Activated T-helper 2 cell treated with anti-CD3 and anti-CD28 coated beads, Interferon-gamma antibody, Interleukin-2, Interleukin-4, amounts not matched to agents 10 μg/mL and 5 μg/mL and 100 μg/mL, durations not matched to agents 14 hours and 24 hours and 36 hours (primary cell): ENCODE measurements around the gene TBC1D5. TPM values are rescaled to one million over a fixed set of nuclear protein-coding genes. Genes with fewer than 3 reads are reported as not detected.
"Not testable (repeated sequence)": the region's sequence is repeated elsewhere in the genome, so short reads cannot be mapped to it uniquely, and the experiment has no call there.

Experiments used
- DNase-seq: peaks from one replicate; pipeline ENCODE4 v3.0.0; 2021; ENCODE audit warnings: low spot score
- H3K27ac Mint-ChIP-seq: one replicate; pipeline ENCODE4 v1.8.0; 2021; ENCODE audit warnings: mixed read lengths
- H3K27me3 Mint-ChIP-seq: one replicate; pipeline ENCODE4 v1.8.0; 2021; ENCODE audit warnings: low read depth, mixed read lengths
- H3K36me3 Mint-ChIP-seq: one replicate; pipeline ENCODE4 v1.8.0; 2021; ENCODE audit warnings: low read depth, mixed read lengths
- H3K4me1 Mint-ChIP-seq: one replicate; pipeline ENCODE4 v1.8.0; 2021; ENCODE audit warnings: low read depth, mixed read lengths
- H3K4me3 Mint-ChIP-seq: one replicate; pipeline ENCODE4 v1.8.0; 2021; ENCODE audit warnings: low read depth, mild to moderate bottlenecking, moderate library complexity, mixed read lengths
- H3K9me3 Mint-ChIP-seq: one replicate; pipeline ENCODE4 v1.8.0; 2021; ENCODE audit warnings: mixed read lengths
- intact Hi-C: fragments of 100-400 bp; cut with micrococcal nuclease; formaldehyde crosslinking; loops from one replicate; pipeline ENCODE4 v1.15.1; 2023
- total RNA-seq: library from RNA; stranded (reverse); gene quantifications from 2 replicates; pipeline ENCODE4 v1.2.3, GENCODE V29; 2022

TBC1D5 gene
- total RNA-seq, 1 donor from 2014 or later: 43.9 TPM

DNA sequence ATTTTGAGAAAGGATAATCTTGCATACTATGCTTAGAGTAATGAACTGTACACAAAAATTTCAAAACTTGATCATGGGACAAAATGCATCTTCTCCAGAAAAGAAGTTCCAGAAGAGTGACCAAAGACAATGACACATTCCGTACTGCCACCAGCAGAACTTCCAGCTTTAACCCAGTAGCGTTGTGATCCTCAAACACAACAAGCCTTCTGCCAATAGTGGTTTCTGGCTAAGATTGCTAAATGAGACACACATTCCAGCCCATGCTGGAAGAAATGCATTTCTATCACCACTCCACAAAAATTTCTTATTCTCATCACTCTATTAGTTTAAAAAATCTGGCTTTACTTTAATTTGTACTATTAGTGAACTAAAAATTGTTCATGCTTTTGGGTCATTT, 334.9 kb downstream of the TBC1D5 start:
- DNase-seq: no peak
- no peaks in the 10 kb centered on the region for H3K27me3 Mint-ChIP-seq
- no peak overlapping the region for H3K4me3 Mint-ChIP-seq
- H3K4me1 Mint-ChIP-seq: no peaks in the 10 kb centered on the region
- H3K9me3 Mint-ChIP-seq: no peaks in the 10 kb centered on the region
- H3K36me3 Mint-ChIP-seq: no peaks in the 10 kb centered on the region
- no peak overlapping the region for H3K27ac Mint-ChIP-seq
- intact Hi-C loops: no loop called here

- no peak overlapping the region for H3K27ac Mint-ChIP-seq
- no peaks in the 10 kb centered on the region for H3K27me3 Mint-ChIP-seq
- intact Hi-C loops: no loop called here
- no peaks in the 10 kb centered on the region for H3K36me3 Mint-ChIP-seq
- H3K4me1 Mint-ChIP-seq: no peaks in the 10 kb centered on the region
- no peak overlapping the region for H3K4me3 Mint-ChIP-seq
- no peak for DNase-seq
- no peaks in the 10 kb centered on the region for H3K9me3 Mint-ChIP-seq
Measured at GRCh38 chr3:17404548-17404947, 337.9 kb downstream of the TBC1D5 start.

- H3K4me3 Mint-ChIP-seq: no peak overlapping the region
Measured at GRCh38 chr3:17402442-17402841, 340.0 kb downstream of the TBC1D5 start.

DNA sequence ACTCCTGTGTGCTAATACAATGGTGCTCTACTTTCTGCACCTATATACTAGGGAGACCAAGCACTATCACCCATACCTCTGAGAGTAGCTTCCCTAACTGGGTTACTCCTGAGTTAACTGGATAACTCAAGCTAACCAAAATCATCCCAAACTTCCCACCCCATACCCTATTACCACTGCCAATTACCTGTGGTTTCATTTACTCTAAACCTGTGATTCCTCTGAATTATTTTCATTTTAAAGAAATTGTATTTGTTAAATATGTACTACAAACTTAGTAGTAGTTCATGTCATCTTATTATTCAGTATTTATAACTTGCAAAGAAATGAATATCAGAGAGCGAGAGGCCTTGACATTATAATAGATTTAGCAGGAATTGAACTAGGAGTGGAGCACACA, 340.5 kb downstream of the TBC1D5 start:
- Mint-ChIP-seq H3K27me3 (no peaks in the 10 kb centered on the region), H3K36me3 (no peaks in the 10 kb centered on the region), H3K4me3 (no peak overlapping the region), H3K27ac (no peak overlapping the region), H3K9me3 (no peaks in the 10 kb centered on the region), H3K4me1 (no peaks in the 10 kb centered on the region)
- intact Hi-C loops: no loop called here
- DNase-seq: no peak

More at GRCh38 chr3:17402442-17402841, 340.0 kb downstream of the TBC1D5 start:
- Mint-ChIP-seq H3K4me1 (no peaks in the 10 kb centered on the region), H3K27me3 (no peaks in the 10 kb centered on the region), H3K36me3 (no peaks in the 10 kb centered on the region), H3K27ac (no peak overlapping the region), H3K9me3 (no peaks in the 10 kb centered on the region)
- intact Hi-C loops: no loop called here
- no peak for DNase-seq

DNA sequence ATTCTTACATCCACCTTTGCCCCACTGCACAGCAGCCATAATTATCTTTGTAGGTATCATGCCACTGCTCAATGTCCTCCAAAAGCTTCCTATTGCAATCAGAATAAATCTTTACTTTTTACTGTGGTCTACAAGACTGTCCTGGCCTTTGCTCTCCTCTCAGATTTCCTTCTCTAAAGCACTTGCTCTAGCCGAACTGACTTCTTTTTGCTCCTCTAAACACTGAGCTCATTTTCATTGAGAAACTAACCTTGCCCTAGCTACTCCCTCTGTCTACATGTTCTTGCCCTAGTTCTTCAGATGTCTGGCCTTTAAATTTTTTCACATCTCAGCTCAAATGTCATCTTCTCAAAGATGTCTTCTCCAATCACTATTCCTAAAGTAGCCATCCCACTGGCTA, 342.8 kb downstream of the TBC1D5 start:
- no peaks in the 10 kb centered on the region for H3K9me3 Mint-ChIP-seq
- no peak overlapping the region for H3K4me3 Mint-ChIP-seq
- H3K27ac Mint-ChIP-seq: no peak overlapping the region
- no peaks in the 10 kb centered on the region for H3K4me1 Mint-ChIP-seq
- no peaks in the 10 kb centered on the region for H3K27me3 Mint-ChIP-seq
- DNase-seq: no peak
- intact Hi-C loops: no loop called here
- H3K36me3 Mint-ChIP-seq: peaks cover 4% of the 10 kb centered on the region

DNA sequence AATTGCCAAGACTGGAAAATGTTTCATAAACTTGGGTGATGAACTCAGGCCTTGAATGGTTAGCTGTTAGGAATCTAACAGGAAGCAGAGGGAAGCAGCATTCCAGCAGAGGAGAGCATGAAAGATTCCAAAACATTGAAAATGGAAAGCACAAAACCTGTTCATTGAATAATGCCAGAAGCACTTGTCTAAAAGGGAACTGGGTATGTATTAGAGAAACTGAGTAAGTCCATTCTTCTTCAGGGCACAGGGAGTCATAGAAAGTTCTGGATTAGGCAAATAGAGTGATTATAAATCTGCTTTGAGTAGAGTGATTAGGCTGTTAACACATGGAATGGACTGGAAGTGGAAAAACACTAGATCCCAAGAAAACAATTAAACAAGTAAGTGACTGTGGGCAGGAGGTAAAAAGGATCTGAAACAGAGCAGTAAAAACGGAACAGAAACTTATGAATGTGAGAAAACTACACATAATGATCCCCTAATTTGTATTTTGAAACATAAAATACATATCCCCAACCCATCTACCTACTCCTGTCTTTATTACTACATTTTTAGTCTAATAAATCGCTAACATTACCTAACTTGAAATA, 343.4 kb downstream of the TBC1D5 start:
- peaks cover 7% of the 10 kb centered on the region for H3K36me3 Mint-ChIP-seq
- no peak overlapping the region for H3K27ac Mint-ChIP-seq
- H3K27me3 Mint-ChIP-seq: no peaks in the 10 kb centered on the region
- intact Hi-C loops: no loop called here
- H3K4me3 Mint-ChIP-seq: no peak overlapping the region
- no peaks in the 10 kb centered on the region for H3K4me1 Mint-ChIP-seq
- no peaks in the 10 kb centered on the region for H3K9me3 Mint-ChIP-seq
- no peak for DNase-seq

GRCh38 chr3:17396036-17396435, 346.4 kb downstream of the TBC1D5 start:
- H3K36me3 Mint-ChIP-seq: peaks cover 31% of the 10 kb centered on the region
- H3K4me1 Mint-ChIP-seq: no peaks in the 10 kb centered on the region
- no peaks in the 10 kb centered on the region for H3K27me3 Mint-ChIP-seq
- intact Hi-C loops: no loop called here
- no peak for DNase-seq
- H3K27ac Mint-ChIP-seq: no peak overlapping the region
- peaks cover 4% of the 10 kb centered on the region for H3K9me3 Mint-ChIP-seq
- H3K4me3 Mint-ChIP-seq: no peak overlapping the region

GRCh38 chr3:17394541-17395155, 347.8 kb downstream of the TBC1D5 start:
- H3K36me3 Mint-ChIP-seq: peaks cover 31% of the 10 kb centered on the region
- H3K4me3 Mint-ChIP-seq: no peak overlapping the region
- H3K4me1 Mint-ChIP-seq: no peaks in the 10 kb centered on the region
- no peaks in the 10 kb centered on the region for H3K27me3 Mint-ChIP-seq
- peaks cover 4% of the 10 kb centered on the region for H3K9me3 Mint-ChIP-seq
- intact Hi-C loops: no loop called here
- DNase-seq: no peak
- no peak overlapping the region for H3K27ac Mint-ChIP-seq

- H3K27me3 Mint-ChIP-seq, intact Hi-C loops, H3K27ac Mint-ChIP-seq, H3K9me3 Mint-ChIP-seq, H3K4me1 Mint-ChIP-seq, DNase-seq, H3K4me3 Mint-ChIP-seq: not testable (repeated sequence)
- H3K36me3 Mint-ChIP-seq: peaks cover 31% of the 10 kb centered on the region
Measured at GRCh38 chr3:17392516-17392915, 349.9 kb downstream of the TBC1D5 start.

GRCh38 chr3:17390785-17391184, 351.6 kb downstream of the TBC1D5 start:
- Mint-ChIP-seq H3K9me3 (peaks cover 4% of the 10 kb centered on the region), H3K4me1 (no peaks in the 10 kb centered on the region), H3K4me3 (no peak overlapping the region), H3K27ac (no peak overlapping the region), H3K27me3 (no peaks in the 10 kb centered on the region), H3K36me3 (peaks cover 31% of the 10 kb centered on the region)
- intact Hi-C loops: no loop called here
- DNase-seq: no peak

DNA sequence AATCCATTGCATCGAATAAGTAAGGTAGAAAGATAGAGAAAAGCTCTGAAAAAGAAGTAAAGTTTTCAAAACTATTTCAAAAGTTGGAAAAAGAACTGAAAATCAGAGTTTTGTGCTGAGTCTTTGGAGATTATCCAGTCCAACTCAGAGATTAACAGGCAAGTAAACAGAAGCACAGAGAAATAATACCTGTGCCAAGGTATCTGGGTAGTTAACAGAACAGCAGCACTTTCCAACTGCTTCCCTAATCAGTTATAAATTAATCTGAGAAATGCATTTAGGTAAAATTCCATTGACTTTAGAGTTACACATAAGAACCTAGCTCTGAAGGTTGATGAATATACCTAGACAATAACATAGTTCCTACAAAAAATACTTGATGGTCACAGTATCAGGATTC, 355.3 kb downstream of the TBC1D5 start:
- Mint-ChIP-seq H3K4me1 (no peaks in the 10 kb centered on the region), H3K4me3 (no peak overlapping the region), H3K27ac (no peak overlapping the region), H3K9me3 (no peaks in the 10 kb centered on the region), H3K36me3 (peaks cover 6% of the 10 kb centered on the region), H3K27me3 (no peaks in the 10 kb centered on the region)
- DNase-seq: no peak
- intact Hi-C loops: no loop called here

DNA sequence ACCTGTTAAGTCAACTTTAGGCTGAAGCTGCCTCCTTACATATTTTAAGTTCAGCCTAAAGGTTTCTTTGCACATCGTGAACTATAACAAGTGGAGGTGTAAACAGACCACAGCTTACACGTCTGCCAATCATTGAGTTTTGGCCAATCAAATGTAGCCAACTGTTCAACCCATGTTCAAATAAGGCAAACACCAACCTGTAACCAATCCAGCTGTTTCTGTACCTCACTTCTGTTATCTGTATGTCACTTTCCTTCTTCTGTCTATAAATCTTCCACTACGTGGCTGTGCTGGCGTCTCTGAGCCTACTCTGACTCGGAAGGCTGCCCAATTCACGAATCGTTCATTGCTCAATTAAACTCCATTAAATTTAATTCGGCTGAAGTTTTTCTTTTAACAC, 356.0 kb downstream of the TBC1D5 start:
- no peak overlapping the region for H3K4me3 Mint-ChIP-seq

GRCh38 chr3:17384567-17385296, 357.7 kb downstream of the TBC1D5 start:
- H3K9me3 Mint-ChIP-seq: no peaks in the 10 kb centered on the region
- H3K27me3 Mint-ChIP-seq: no peaks in the 10 kb centered on the region
- H3K36me3 Mint-ChIP-seq: no peaks in the 10 kb centered on the region
- intact Hi-C loops: no loop called here
- H3K4me3 Mint-ChIP-seq: no peak overlapping the region
- no peaks in the 10 kb centered on the region for H3K4me1 Mint-ChIP-seq
- H3K27ac Mint-ChIP-seq: no peak overlapping the region
- DNase-seq: no peak

More for the DNA sequence above, 356.0 kb downstream of the TBC1D5 start:
- no peaks in the 10 kb centered on the region for H3K27me3 Mint-ChIP-seq
- no peak overlapping the region for H3K27ac Mint-ChIP-seq
- no peaks in the 10 kb centered on the region for H3K9me3 Mint-ChIP-seq
- intact Hi-C loops: no loop called here
- DNase-seq: no peak
- no peaks in the 10 kb centered on the region for H3K4me1 Mint-ChIP-seq
- H3K36me3 Mint-ChIP-seq: peaks cover 1% of the 10 kb centered on the region
